ENCODE data around the gene KCTD19.

Gene KCTD19

GRCh38 chr16:67257486-67258160 lies 68.9 kb downstream of the KCTD19 start:
- DNase-seq: peak; percentile 23

GRCh38 chr16:67256701-67257230 lies 69.8 kb downstream of the KCTD19 start:
- DNase-seq: no peak

- peak; percentile 17 for DNase-seq
Measured at GRCh38 chr16:67255553-67256221, 70.9 kb downstream of the KCTD19 start.

DNA sequence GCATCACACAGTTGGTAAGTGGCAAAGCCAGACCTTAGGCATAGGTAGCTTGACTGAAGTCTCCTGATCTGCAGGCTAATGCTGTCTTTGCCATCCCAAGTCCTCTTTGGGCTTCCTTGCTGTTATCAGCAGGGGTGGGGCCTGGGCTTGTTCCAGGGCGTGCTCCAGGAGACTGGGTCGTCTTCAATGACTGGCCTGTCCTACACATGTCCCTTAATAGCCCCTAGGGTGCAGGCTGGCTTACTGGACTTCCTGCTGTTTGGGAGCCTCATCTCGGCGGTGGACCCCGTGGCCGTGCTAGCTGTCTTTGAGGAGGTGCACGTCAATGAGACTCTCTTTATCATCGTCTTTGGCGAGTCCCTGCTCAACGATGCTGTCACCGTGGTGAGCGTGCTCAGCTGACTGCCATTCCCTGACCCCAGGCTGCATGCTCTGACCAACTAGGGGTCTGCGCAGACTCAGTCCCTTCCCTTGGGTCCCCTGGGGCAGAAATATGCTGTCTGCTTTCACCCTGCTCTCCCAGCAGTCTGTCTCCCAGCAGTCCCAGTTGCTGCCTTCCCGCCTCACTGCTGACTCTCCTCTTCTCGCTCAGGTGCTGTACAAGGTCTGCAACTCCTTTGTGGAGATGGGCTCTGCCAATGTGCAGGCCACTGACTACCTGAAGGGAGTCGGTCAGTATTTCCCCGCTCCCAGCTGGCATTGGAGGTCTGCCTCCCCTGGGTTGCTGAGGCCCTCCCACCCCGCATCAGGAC lies 71.6 kb downstream of the KCTD19 start:
- peak; percentile 23 for DNase-seq

DNA sequence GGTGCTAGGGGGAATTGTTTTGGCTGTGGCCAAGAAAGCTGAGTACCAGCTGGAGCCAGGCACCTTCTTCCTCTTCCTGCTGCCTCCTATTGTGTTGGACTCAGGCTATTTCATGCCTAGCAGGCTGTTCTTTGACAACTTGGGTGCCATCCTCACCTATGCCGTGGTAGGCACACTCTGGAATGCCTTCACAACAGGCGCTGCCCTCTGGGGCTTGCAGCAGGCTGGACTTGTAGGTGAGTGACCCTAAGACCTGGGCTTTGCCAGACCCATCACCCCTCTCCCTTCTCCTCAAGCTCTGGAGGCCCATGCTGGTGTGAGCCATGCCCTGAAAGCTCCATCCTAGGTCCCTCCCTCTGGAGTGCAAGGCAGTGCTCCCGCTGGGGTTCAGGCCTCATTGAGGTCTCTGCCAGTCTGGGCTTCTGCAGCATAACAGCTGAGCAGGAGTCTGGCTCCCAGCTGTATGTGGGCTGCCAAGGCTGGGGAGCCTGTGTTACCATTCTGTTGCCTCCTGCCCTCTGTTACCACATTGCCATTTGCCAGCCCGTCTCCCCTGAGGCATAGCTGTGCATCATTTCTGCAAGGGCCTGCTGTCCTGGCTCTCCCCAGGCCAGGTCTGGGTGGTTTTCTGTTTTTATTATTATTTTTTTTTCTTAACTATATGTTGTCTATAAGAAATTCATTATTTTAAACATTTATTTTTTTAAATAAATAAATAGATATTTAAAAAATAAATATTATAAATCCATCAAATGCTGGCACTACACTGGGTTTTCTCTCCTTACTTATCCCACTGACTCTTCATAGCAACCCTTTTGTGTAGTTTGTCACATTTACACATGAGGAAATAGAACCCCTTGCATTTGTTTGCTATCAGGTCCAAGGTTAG lies 73.7 kb downstream of the KCTD19 start:
- peak; percentile 24 for DNase-seq

- DNase-seq: no peak
Measured at GRCh38 chr16:67250045-67250327, 76.6 kb downstream of the KCTD19 start.

DNA sequence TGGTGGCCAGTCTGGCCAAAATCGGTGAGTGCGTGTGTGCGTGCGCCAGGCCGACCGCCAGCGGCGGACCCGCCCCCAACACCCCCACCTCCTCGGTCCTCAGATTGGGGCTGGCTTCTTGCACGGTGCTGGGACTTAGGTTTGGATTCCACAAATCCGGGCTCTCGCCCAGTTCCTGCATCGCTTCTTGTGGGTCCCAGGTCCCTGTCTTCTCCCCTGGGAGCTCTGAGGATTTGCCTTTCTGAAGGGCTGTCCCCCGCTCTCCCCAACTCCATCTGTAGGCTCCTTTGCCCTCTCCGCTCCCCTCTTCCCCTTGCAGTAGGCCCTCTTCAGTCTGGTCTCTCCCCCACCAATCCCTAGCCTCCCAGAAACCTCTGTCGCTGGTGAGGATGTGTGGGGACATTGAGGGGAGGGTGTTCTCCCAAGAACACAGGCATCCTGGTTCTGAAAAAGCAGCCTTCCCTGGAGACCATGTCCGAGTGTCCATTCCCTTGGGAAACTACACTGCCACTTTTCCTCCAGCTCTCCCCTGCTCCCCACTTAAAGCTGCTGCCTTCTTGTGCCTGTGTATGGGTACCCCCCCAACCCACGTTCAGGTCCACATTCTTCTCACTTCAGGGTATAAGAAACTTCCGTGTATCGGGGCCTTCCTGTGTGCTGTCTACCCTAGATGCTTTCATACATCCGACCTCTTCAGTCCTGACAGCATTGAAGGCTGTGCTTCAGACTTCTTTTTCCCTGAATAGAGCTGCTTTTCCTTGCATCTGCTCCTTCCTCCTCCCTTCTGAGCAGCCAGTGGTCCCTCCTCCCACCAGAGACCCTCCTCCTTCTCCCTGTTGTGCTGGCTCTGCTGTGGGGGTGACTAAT lies 77.1 kb downstream of the KCTD19 start:
- peak; percentile 32 for DNase-seq

DNA sequence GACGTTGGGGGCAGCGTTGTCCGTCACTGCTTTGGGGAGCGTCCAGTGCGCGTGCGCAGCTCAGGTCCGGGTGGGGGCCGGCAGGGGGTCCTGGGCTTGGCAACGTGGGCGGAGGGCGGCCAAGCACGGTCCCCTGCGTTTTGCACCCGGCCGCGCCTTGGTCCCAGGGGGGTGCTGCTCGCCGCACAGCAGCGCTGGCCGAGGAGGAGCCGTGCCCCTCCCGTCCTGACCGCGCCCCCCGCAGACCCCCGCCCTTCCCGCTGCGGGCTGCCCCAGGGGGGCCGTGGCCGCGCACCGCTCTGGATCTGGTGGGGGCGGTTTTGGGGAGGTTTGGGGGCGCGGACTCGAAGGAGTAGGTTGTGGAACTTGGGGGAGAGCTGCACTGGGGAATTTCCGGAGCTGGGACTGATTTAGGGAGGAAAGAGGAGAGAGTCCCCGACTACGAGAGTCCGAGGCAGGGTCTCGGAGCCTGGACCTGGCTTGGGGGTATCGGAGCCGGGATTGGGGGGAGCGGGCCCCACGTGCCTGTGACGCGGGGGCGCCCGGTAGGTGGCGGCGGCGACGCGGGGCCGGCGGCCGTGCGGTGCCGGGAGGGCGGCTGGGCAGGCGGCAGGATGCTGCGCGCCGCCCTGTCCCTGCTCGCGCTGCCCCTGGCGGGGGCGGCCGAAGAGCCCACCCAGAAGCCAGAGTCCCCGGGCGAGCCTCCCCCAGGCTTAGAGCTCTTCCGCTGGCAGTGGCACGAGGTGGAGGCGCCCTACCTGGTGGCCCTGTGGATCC lies 78.0 kb downstream of the KCTD19 start, which contains the start of gene SLC9A5:
SLC9A5 (plus strand) TSS at position 579 of the 777 bp plus-strand sequence; CDS start at position 615, 36 bp downstream.
- DNase-seq: peak; percentile 65

DNA sequence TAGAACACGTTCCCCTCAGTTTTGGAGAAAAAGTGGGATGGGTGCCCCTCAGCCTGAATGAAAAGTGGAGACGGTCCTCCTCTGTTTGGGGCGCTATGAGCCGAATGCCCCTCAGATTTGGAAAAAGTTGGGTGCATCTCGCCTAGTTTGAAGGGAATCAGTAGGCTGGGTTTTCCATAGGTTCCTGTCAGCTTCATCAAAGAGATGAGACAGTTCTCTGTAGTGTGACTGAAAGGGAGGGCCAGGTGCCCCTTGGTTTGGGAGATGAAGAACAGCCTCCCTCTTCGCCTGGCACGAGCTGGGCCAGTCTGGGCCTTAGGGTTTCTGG lies 78.5 kb downstream of the KCTD19 start:
- DNase-seq: no peak

GRCh38 chr16:67247192-67248072 lies 79.1 kb downstream of the KCTD19 start, which contains the start of gene FHOD1:
Gene FHOD1, minus strand, starts transcription at chr16:67247481. Its CDS starts 71 bp downstream, at chr16:67247410.
- peak; percentile 96 for DNase-seq

DNA sequence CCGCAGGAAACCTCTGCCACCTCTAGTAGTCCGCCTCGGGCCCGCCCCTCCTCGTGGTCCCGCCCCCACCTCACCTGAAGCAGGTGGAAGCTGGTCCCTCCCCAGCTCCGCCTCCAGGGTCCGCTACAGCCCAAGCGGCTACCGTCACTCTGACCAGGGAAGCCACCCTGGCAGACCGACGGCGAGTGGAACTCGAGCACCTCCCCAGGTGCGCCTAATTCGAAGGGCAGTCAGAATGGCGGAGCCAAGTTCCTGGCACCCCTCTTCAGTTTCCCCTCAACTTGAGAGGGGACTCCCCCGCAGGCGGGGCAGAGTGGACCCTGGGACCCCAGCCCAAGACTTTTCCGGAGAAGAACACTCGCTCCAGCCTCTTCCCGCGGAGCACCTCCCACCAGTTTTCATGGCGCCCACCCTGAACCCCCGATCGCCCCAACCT lies 79.8 kb downstream of the KCTD19 start:
- DNase-seq: no peak

- peak; percentile 90 for DNase-seq
Measured at GRCh38 chr16:67246081-67246755, 80.3 kb downstream of the KCTD19 start.

DNA sequence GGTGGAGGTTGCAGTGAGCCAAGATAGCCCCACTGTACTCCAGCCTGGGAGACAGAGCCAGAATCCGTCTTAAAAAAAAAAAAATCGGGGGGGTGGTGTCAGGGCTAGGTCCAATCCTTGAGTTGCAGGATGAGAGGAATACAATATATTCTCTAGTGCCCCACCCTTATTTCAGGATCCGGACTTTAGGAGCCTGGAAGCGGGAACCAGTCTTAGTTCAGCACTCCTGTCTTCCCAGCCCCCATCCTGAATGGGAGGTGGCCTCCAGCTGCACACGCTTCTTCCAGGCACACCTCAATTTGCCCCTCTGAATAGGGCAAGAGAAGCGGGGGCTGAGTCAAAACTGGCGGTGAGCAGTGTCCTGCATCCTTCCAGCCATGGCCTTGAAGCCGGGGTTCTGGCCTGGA lies 80.9 kb downstream of the KCTD19 start:
- DNase-seq: no peak

- DNase-seq: no peak
Measured at GRCh38 chr16:67245186-67245585, 81.4 kb downstream of the KCTD19 start.

DNA sequence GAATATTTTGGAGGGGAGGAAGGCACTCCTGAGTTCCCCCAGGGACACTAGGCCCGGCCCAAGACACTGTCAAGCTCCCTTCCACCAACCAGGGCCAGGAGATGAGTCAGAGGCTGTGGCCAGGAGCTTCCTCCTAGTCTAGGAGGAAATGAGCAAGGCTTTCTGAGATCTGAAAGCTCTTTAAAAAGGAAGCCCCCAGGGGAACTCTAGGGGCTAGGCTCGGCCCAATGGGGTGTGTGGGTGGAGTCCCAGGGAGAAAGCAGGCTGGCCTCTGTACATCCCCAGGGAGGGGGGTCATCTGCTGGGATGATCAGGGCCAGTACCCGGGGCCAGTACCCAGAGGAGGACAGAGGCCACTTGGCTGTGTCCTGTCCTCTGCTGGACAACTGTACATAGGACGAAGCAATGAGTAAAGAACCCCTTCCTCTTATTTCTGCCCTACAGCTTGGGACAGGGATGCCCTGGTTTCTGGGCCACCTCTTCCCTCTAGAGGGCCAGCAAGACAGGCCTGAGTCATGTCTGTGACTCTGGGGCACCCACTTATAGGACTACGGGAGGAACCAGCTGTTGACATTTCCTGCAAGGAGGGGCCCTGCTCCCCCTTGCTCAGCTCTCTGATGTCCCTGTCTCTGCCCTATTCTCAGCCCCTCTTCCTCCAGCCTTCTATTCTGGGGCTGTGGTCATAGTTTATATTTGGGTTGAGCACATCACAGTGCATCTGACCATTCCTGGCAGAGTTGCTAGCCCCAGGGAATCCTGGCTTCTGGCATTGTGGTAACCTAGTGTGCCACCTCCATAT lies 82.0 kb downstream of the KCTD19 start:
- DNase-seq: peak; percentile 62

GRCh38 chr16:67243481-67243880 lies 83.1 kb downstream of the KCTD19 start:
- DNase-seq: no peak

- no peak for DNase-seq
Measured at GRCh38 chr16:67242138-67242730, 84.3 kb downstream of the KCTD19 start.

Data from left hindlimb (tissue), 1 donor.